Neural cell (in vitro differentiated cells): Measurements from ENCODE around the gene CPEB3. TPM values are rescaled to one million over a fixed set of nuclear protein-coding genes. Genes with fewer than 3 reads are reported as not detected.

Experiments used
- H2AFZ ChIP-seq: fragments of 200-600, 300-800 bp; sonication (generic), shearing (Covaris generic); 2 replicates; pipeline ENCODE4 v1.6.0; 2014; ENCODE audit warnings: low read depth, mild to moderate bottlenecking, antibody characterized with exemption, low read length, moderate library complexity
- H3F3A ChIP-seq: fragments of 200-600 bp; shearing (Covaris generic); 2 replicates; pipeline ENCODE4 v1.6.1; 2016; ENCODE audit warnings: mild to moderate bottlenecking, moderate library complexity, mixed read lengths, antibody characterized with exemption, low read length; ENCODE audit not compliant: insufficient read depth, poor library complexity, severe bottlenecking
- H3K27ac ChIP-seq: fragments of 200-600, 300-800 bp; sonication (generic), shearing (Covaris generic); 2 replicates; pipeline ENCODE4 v1.5.1; 2014; ENCODE audit warnings: mild to moderate bottlenecking, low read length, moderate library complexity
- H3K27me3 ChIP-seq: fragments of 300-800, 200-600 bp; sonication (generic), shearing (Covaris generic); 2 replicates; pipeline ENCODE4 v1.6.0; 2014; ENCODE audit warnings: mild to moderate bottlenecking, low read depth, low read length, moderate library complexity; ENCODE audit not compliant: insufficient read depth
- H3K36me3 ChIP-seq: fragments of 300-800, 200-600 bp; sonication (generic), shearing (Covaris generic); 2 replicates; pipeline ENCODE4 v1.5.1; 2014; ENCODE audit warnings: mild to moderate bottlenecking, antibody characterized with exemption, low read length, moderate library complexity; ENCODE audit not compliant: insufficient read depth
- H3K4me2 ChIP-seq: fragments of 300-800, 200-600 bp; sonication (generic), shearing (Covaris generic); 2 replicates; pipeline ENCODE4 v1.6.0; 2014; ENCODE audit warnings: mild to moderate bottlenecking, low read length
- H3K4me3 ChIP-seq: fragments of 300-800, 200-600 bp; sonication (generic), shearing (Covaris generic); 2 replicates; pipeline ENCODE4 v1.5.1; 2014; ENCODE audit warnings: mild to moderate bottlenecking, low read length, moderate library complexity
- H3K79me2 ChIP-seq: fragments of 200-600 bp; shearing (Covaris generic); replicated peaks from 2 replicates; pipeline ENCODE4 v1.6.0; 2014; ENCODE audit warnings: mild to moderate bottlenecking, low read length, moderate library complexity; ENCODE audit not compliant: insufficient read depth
- H3K9ac ChIP-seq: fragments of 300-800, 200-600 bp; sonication (generic), shearing (Covaris generic); 2 replicates; pipeline ENCODE4 v1.6.1; 2016; ENCODE audit warnings: mild to moderate bottlenecking, low read length, mixed read lengths
- H3K9me2 ChIP-seq: fragments of 200-600 bp; shearing (Covaris generic); 2 replicates; pipeline ENCODE4 v1.6.1; 2016; ENCODE audit warnings: mild to moderate bottlenecking, low read length, mixed read lengths; ENCODE audit not compliant: insufficient read depth
- H3K9me3 ChIP-seq: fragments of 200-600, 300-800 bp; sonication (generic), shearing (Covaris generic); 2 replicates; pipeline ENCODE4 v1.6.1; 2016; ENCODE audit warnings: mild to moderate bottlenecking, mixed run types, low read length, moderate library complexity, mixed read lengths
- H4K20me1 ChIP-seq: fragments of 200-600 bp; shearing (Covaris generic); 2 replicates; pipeline ENCODE4 v1.6.1; 2016; ENCODE audit warnings: mild to moderate bottlenecking, mixed run types; ENCODE audit not compliant: insufficient read depth
- CTCF ChIP-seq: fragments of 450-650 bp; IDR thresholded peaks from 2 replicates; pipeline ENCODE4 v1.5.1; 2014; ENCODE audit warnings: antibody characterized with exemption, mild to moderate bottlenecking, moderate library complexity; ENCODE audit not compliant: poor library complexity, severe bottlenecking
- EP300 ChIP-seq: fragments of 450-650 bp; conservative IDR thresholded peaks from 2 replicates; pipeline ENCODE4 v1.6.1; 2014; ENCODE audit warnings: antibody characterized with exemption, mild to moderate bottlenecking, moderate library complexity; ENCODE audit not compliant: poor library complexity, severe bottlenecking
- EZH2 ChIP-seq: fragments of 200-600, 300-800 bp; shearing (Covaris generic), sonication (generic); IDR thresholded peaks from 2 replicates; pipeline ENCODE4 v1.6.1; 2014; ENCODE audit warnings: antibody characterized with exemption, low read length, borderline replicate concordance, mild to moderate bottlenecking; ENCODE audit not compliant: insufficient read depth, poor library complexity, severe bottlenecking
- MXI1 ChIP-seq: fragments of 450-650 bp; conservative IDR thresholded peaks from 2 replicates; pipeline ENCODE4 v1.6.1; 2014; ENCODE audit warnings: antibody characterized with exemption, mild to moderate bottlenecking; ENCODE audit not compliant: poor library complexity, severe bottlenecking
- POLR2AphosphoS5 ChIP-seq: IDR thresholded peaks from 2 replicates; pipeline ENCODE4 v1.6.1; 2012
- RAD21 ChIP-seq: fragments of 450-650 bp; conservative IDR thresholded peaks from 2 replicates; pipeline ENCODE4 v1.6.1; 2014; ENCODE audit warnings: antibody characterized with exemption, mild to moderate bottlenecking, moderate library complexity
- REST ChIP-seq: IDR thresholded peaks from 2 replicates; pipeline ENCODE4 v1.6.1; 2012; ENCODE audit warnings: borderline replicate concordance
- SMC3 ChIP-seq: fragments of 450-650 bp; conservative IDR thresholded peaks from 2 replicates; pipeline ENCODE4 v1.6.1; 2014; ENCODE audit warnings: antibody characterized with exemption, mild to moderate bottlenecking, moderate library complexity; ENCODE audit not compliant: poor library complexity
- TAF1 ChIP-seq: IDR thresholded peaks from 2 replicates; pipeline ENCODE4 v1.6.1; 2012; ENCODE audit warnings: low read depth
- polyA plus RNA-seq: library from polyadenylated mRNA; depleted of rRNA; stranded (reverse); fragments of >200 nt; gene quantifications from 2 replicates; pipeline ENCODE4 v1.2.3, GENCODE V29; 2014

CPEB3 gene
- polyA plus RNA-seq, 1 donor from 2014 or later: 20.0 TPM

GRCh38 chr10:92081641-92082040, 209.2 kb downstream of the CPEB3 start:
- no peak overlapping the region for H3K4me2 ChIP-seq
- H4K20me1 ChIP-seq: no peaks in the 10 kb centered on the region
- no peaks in the 10 kb centered on the region for H3K9me2 ChIP-seq
- no peak overlapping the region for H3K4me3 ChIP-seq
- no peak overlapping the region for H3K9ac ChIP-seq
- H2AFZ ChIP-seq: no peak overlapping the region
- no peak overlapping the region for H3K27ac ChIP-seq
- H3K9me3 ChIP-seq: no peaks in the 10 kb centered on the region
- H3K79me2 ChIP-seq: no peaks in the 10 kb centered on the region
- H3K36me3 ChIP-seq: peaks cover 7% of the 10 kb centered on the region
- no peaks in the 10 kb centered on the region for H3F3A ChIP-seq
- TF ChIP-seq POLR2AphosphoS5 (no peak), REST (no peak), CTCF (no peak), TAF1 (no peak), MXI1 (no peak)
- H3K27me3 ChIP-seq: no peaks in the 10 kb centered on the region

GRCh38 chr10:92080244-92080643, 210.6 kb downstream of the CPEB3 start:
- no peaks in the 10 kb centered on the region for H3K9me2 ChIP-seq
- no peak overlapping the region for H2AFZ ChIP-seq
- H3K27ac ChIP-seq: no peak overlapping the region
- TF ChIP-seq MXI1 (no peak), TAF1 (no peak), SMC3 (no peak), RAD21 (no peak), EP300 (no peak), REST (no peak), CTCF (no peak), POLR2AphosphoS5 (no peak), EZH2 (no peak)
- H3K9ac ChIP-seq: no peak overlapping the region
- H3K36me3 ChIP-seq: peaks cover 7% of the 10 kb centered on the region
- no peaks in the 10 kb centered on the region for H3K79me2 ChIP-seq
- H4K20me1 ChIP-seq: no peaks in the 10 kb centered on the region
- H3F3A ChIP-seq: no peaks in the 10 kb centered on the region
- no peak overlapping the region for H3K4me2 ChIP-seq
- H3K9me3 ChIP-seq: no peaks in the 10 kb centered on the region
- H3K4me3 ChIP-seq: no peak overlapping the region
- H3K27me3 ChIP-seq: no peaks in the 10 kb centered on the region
